Naive thymus-derived CD8-positive, alpha-beta T cell (primary cell): Measurements from ENCODE around the gene TGM6. TPM values are rescaled to one million over a fixed set of nuclear protein-coding genes. Genes with fewer than 3 reads are reported as not detected.

Experiments
- ATAC-seq, 2 donors: fragments of 150-1000 bp; cut with Tn5 transposase in 1 of 2; sonication (Bioruptor Pico), chemical (Tn5 transposase) in 1 of 2; 1 replicate in 1 of 2; 2 replicates in 1 of 2; pipeline ENCODE4 v1.10.0; 2021; ENCODE audit warnings: mild to moderate bottlenecking in 2 of 2, moderate library complexity in 2 of 2
- POLR2A ChIA-PET: fragments of 350-600 bp; sonication (Branson Sonifier 250); formaldehyde crosslinking; loops from one replicate; lab custom pipeline; 2021; ENCODE audit warnings: antibody characterized with exemption; lab: Charles Lee
- DNase-seq, 10 donors: peaks; one replicate each; pipeline versions ENCODE4 v3.0.0 to v3.0.0-alpha.2; 2020 to 2022
- H3K27ac Mint-ChIP-seq, 10 donors: one replicate each; pipeline ENCODE4 v1.8.0; 2020 to 2022; ENCODE audit warnings: mild to moderate bottlenecking in 10 of 10, mixed read lengths in 10 of 10, moderate library complexity in 4 of 10, inconsistent platforms in 1 of 10
- H3K27me3 Mint-ChIP-seq, 5 donors: one replicate each; pipeline ENCODE4 v1.8.0; 2021 to 2022; ENCODE audit warnings: mixed read lengths in 5 of 5
- H3K36me3 Mint-ChIP-seq, 3 donors: one replicate each; pipeline ENCODE4 v1.8.0; 2020 to 2022; ENCODE audit warnings: mixed read lengths in 3 of 3, mild to moderate bottlenecking in 2 of 3, inconsistent platforms in 1 of 3
- H3K4me1 Mint-ChIP-seq, 4 donors: one replicate each; pipeline ENCODE4 v1.8.0; 2021 to 2022; ENCODE audit warnings: mixed read lengths in 4 of 4
- H3K4me3 Mint-ChIP-seq, 10 donors: one replicate each; pipeline ENCODE4 v1.8.0; 2020 to 2022; ENCODE audit warnings: mild to moderate bottlenecking in 10 of 10, mixed read lengths in 10 of 10, moderate library complexity in 6 of 10, inconsistent platforms in 1 of 10
- H3K9me3 Mint-ChIP-seq, 9 donors: one replicate each; pipeline ENCODE4 v1.8.0; 2020 to 2022; ENCODE audit warnings: mixed read lengths in 9 of 9, mild to moderate bottlenecking in 3 of 9, inconsistent platforms in 1 of 9, moderate library complexity in 1 of 9
- polyA plus RNA-seq, 3 donors: library from polyadenylated mRNA; unstranded; fragments of 300-500 nt; fragmentation: Illumina TruSeq; gene quantifications; one replicate each; pipeline ENCODE4 v1.2.3, GENCODE V29; 2021
- total RNA-seq, 8 experiments: library from RNA in 2 of 8; stranded (reverse) in 2 of 8; gene quantifications; one replicate each; pipeline ENCODE4 v1.2.3 and lab custom pipeline; 2021 to 2026

TGM6 gene
- total and polyA plus RNA-seq, 5 experiments from 2014 or later = not detected

DNA sequence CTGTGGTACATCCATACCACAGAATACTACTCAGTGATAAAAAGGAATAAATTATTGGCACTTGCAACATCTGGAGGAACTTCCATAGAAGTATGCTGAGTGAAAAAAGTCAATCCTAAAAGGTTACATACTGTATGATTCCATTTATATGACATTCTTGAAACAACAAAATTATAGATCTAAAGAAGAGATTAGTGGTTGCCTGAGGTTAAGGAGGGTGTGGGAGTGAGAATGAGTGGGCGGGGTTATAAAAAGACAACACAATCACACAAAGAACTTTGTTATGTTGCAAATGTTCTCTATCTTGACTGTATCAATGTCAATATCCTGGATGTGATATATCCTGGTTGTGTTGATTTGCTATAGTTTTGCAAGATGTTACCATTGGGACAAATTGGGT lies 68.7 kb downstream of the TGM6 start:
- no peak overlapping the region for H3K27ac Mint-ChIP-seq
- H3K36me3 Mint-ChIP-seq = peaks cover 0 to 12% (median 9%) of the 10 kb centered on the region in 3 donors
- DNase-seq = no peak
- H3K4me3 Mint-ChIP-seq = no peak overlapping the region
- peaks cover 0 to 2% (median 0%) of the 10 kb centered on the region in 5 donors for H3K27me3 Mint-ChIP-seq
- POLR2A ChIA-PET = no interaction called here
- H3K9me3 Mint-ChIP-seq = peaks cover 0 to 16% (median 0%) of the 10 kb centered on the region in 9 donors
- peaks cover 0 to 6% (median 3%) of the 10 kb centered on the region in 4 donors for H3K4me1 Mint-ChIP-seq
- no peak for ATAC-seq

DNA sequence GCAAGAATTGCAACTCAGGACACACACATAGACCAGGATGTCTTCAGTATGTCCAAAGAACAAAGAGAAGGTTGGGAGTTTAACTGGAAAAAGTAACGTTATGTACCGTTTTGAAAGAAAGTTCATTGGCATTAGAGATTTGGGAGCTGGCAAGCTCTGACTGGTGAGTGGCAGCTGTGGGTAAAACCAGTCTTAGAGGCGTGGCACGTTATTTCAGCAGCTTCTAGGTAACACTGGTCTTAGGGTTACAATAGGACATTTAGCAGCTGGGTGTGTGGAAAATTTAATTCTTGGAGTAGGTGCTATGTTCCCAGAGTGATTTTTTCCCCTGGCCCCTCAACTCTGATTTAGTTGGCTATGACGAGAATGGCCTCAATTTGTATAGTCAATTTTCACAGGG lies 70.7 kb downstream of the TGM6 start:
- Mint-ChIP-seq H3K27ac (no peak overlapping the region), H3K4me1 (peaks cover 0 to 6% (median 3%) of the 10 kb centered on the region in 4 donors), H3K27me3 (no peaks in the 10 kb centered on the region), H3K9me3 (peaks cover 0 to 8% (median 0%) of the 10 kb centered on the region in 9 donors), H3K36me3 (peaks cover 0 to 6% (median 0%) of the 10 kb centered on the region in 3 donors), H3K4me3 (no peak overlapping the region)
- DNase-seq = no peak
- POLR2A ChIA-PET = no interaction called here
- ATAC-seq = no peak

DNA sequence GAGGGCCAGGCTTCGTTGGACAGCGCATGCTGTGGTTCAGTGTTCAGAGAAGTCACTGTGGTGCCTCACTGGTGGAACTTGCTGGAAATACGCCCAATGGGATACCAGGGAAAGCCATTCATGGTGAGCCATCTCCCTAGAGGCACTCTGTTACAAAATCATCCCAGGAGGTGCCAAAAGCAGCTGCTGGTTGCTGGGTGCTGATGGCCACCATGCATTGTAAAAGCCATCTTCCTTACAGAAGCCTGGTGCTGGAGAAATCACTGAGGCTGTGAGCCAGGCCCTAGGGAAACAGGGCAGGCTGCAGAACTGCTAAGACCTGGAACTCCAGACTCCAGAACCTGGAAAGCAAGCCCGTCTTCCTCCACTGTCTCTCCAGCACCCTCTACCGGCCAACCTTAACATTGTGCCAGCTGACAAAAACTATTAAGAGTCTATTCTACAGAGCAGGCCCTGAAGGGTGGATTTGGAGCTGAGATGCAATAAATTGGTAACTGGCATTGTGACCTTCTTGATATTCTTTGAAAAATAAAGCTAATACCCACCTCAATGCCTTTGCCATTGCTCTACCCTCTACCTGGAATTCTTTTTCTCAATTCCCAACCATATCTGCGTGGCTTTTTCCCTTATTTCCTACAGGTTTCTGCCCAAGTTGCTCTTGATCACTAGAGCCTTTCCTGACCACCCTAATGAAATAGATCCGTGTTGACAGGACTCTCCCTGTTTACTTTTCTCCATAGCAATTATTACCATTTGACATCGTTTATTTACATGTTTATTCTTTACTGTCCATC lies 71.4 kb downstream of the TGM6 start:
- POLR2A ChIA-PET = interaction anchor here (0.6 to 0.7 kb wide), 3 partner anchors 107 to 1916 kb away, joined by 3 to 5 read pairs (median 3); no protein-coding TSS in a partner anchor
- no peaks in the 10 kb centered on the region for H3K27me3 Mint-ChIP-seq
- H3K36me3 Mint-ChIP-seq = peaks cover 0 to 3% (median 3%) of the 10 kb centered on the region in 3 donors
- H3K4me1 Mint-ChIP-seq = peaks cover 0 to 6% (median 3%) of the 10 kb centered on the region in 4 donors
- DNase-seq = peak; percentile 25 to 71 (median 50)
- H3K27ac Mint-ChIP-seq = no peak overlapping the region
- H3K9me3 Mint-ChIP-seq = peaks cover 0 to 3% (median 0%) of the 10 kb centered on the region in 9 donors
- peak in 1 of 2 donors; percentile 52 for ATAC-seq
- H3K4me3 Mint-ChIP-seq = no peak overlapping the region

DNA sequence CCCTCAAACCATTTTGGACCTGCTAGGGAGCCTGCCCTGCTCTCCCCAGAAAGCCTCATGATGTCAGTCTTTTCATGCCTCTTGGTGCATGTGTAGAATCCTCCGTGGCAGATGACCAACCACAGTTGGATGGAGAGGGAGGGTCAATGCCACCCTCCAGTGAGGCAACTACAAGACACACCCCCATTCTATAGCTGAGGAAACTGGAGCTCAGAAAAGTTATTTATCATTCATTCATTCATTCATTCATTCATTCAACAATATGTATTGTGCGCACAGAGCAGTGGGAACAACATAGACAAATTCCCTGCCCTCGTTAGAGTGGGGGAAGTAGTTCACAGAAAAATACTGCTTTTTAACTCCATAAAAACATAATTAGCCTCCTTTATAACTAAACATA lies 73.1 kb downstream of the TGM6 start:
- Mint-ChIP-seq H3K27me3 (no peaks in the 10 kb centered on the region), H3K4me1 (peaks cover 0 to 6% (median 3%) of the 10 kb centered on the region in 4 donors), H3K27ac (no peak overlapping the region), H3K9me3 (no peaks in the 10 kb centered on the region), H3K36me3 (peaks cover 0 to 15% (median 0%) of the 10 kb centered on the region in 3 donors), H3K4me3 (no peak overlapping the region)
- ATAC-seq (no peak), DNase-seq (no peak)
- POLR2A ChIA-PET = no interaction called here

DNA sequence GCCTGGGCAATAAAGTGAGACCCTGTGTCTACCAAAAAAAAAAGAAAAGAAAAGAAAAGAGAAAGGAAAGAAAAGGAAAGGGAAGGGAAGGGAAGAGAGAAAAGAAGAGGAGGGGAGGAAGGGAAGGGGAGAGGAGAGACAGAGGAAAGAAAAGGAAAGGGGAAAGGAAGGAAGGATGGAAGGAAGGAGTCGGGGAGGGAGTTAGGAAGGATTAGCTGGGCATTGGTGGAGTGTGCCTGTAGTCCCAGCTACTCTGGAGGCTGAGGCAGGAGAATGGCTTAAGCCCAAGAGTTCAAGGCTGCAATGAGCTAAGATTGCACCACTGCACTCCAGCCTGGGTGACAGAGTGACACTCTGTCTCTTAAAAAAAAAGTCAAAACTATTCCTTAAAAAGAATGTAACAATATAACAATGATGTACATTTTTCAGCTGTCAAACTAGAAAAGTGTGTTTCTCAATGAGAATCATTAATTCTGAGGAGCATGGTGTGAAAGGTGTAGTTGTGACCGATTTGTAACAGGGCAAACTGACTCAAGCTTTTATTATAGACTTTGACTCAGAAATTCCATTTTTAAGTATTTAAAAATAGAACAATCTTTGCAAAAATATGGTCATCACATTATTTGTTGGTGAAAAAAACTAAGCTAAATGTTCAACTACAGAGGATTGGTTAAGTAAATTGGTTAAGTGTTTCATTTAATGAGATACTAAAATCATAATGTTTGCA lies 75.2 kb downstream of the TGM6 start:
- no peaks in the 10 kb centered on the region for H3K4me1 Mint-ChIP-seq
- H3K9me3 Mint-ChIP-seq = no peaks in the 10 kb centered on the region
- peaks cover 9 to 36% (median 13%) of the 10 kb centered on the region in 3 donors for H3K36me3 Mint-ChIP-seq
- no peak for DNase-seq
- H3K27me3 Mint-ChIP-seq = no peaks in the 10 kb centered on the region
- no peak overlapping the region for H3K4me3 Mint-ChIP-seq
- ATAC-seq = no peak
- POLR2A ChIA-PET = no interaction called here
- H3K27ac Mint-ChIP-seq = no peak overlapping the region

DNA sequence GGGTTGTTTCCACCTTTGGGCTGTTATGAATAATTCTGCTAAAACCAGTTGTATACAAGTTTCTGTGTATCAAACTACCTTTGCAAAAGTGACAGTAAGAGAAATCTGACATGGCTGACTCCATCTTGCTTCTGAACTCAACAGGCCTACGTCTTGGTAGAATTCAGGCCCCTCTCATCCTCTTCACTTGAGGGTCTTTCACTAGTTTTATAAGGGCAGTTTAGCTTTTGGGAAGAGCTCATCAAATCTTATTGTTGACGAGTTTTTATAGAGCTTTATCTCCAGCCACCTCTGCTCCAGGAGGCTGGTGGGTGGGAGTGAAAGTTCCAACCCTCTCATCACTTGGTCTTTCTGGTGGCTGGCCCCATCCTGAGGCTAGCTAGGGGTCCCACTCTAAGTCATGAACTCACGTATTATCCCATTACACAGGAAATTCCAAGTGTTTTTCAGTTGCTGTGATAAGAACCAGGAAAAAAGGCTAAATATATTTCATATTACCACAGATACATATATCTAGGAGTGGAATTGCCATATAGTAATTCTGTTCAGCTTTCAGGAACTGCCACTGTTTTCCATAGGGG lies 78.3 kb downstream of the TGM6 start:
- H3K36me3 Mint-ChIP-seq = peaks cover 18 to 67% (median 34%) of the 10 kb centered on the region in 3 donors
- DNase-seq = no peak
- H3K4me3 Mint-ChIP-seq = no peak overlapping the region
- no peak for ATAC-seq
- POLR2A ChIA-PET = interaction anchor here (2.8 kb wide), 1 partner anchor 12 kb away, joined by 9 read pairs; the partner anchor contains the start of gene SNRPB
- H3K4me1 Mint-ChIP-seq = peaks cover 0 to 1% (median under 1%) of the 10 kb centered on the region in 4 donors
- no peaks in the 10 kb centered on the region for H3K9me3 Mint-ChIP-seq
- no peaks in the 10 kb centered on the region for H3K27me3 Mint-ChIP-seq
- H3K27ac Mint-ChIP-seq = no peak overlapping the region

DNA sequence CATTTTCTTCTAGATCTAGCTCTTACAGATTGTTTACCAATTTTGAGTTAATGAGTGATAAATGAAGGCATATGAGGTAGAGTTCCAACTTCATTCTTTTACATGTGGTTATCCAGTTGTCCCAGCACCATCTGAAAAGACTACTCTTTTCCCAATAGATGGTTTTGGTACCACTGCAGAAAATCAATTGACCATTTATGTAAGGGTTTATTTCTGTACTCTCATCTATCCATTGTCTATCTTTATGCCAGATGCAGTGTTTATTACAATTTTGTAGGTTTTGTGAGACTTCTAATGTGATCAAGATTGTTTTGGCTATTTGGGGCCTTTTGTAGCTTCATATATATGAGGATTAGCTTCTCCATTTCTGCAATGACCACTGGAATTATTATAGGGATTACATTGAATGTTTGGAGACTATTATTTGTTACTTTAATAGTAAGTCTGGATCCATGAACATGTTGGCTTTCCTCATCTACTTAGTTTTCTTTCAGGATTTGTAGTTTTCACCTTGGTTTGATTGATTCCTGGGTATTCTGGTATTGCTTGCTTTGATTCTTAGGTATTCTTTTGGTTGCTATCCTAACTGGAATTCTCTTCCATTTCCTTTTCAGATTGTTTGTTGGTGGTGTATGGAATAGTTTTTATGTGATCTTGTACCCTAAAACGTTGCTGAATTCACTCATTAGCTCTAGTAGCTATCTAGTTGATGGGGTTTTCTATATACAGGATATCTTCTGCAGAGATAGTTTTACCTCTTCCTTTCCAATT lies 79.5 kb downstream of the TGM6 start:
- Mint-ChIP-seq H3K9me3 (no peaks in the 10 kb centered on the region), H3K4me3 (no peak overlapping the region), H3K27ac (peak overlapping the region in 3 of 10 donors; percentile 1 to 40 (median 23)), H3K36me3 (peaks cover 18 to 79% (median 38%) of the 10 kb centered on the region in 3 donors), H3K4me1 (peaks cover 0 to 1% (median under 1%) of the 10 kb centered on the region in 4 donors), H3K27me3 (no peaks in the 10 kb centered on the region)
- POLR2A ChIA-PET = interaction anchor here (0.5 to 2.8 kb wide), 2 partner anchors 11 to 1395 kb away, joined by 3 to 9 read pairs; partner anchors contain the start of gene SNRPB
- no peak for ATAC-seq
- no peak for DNase-seq

DNA sequence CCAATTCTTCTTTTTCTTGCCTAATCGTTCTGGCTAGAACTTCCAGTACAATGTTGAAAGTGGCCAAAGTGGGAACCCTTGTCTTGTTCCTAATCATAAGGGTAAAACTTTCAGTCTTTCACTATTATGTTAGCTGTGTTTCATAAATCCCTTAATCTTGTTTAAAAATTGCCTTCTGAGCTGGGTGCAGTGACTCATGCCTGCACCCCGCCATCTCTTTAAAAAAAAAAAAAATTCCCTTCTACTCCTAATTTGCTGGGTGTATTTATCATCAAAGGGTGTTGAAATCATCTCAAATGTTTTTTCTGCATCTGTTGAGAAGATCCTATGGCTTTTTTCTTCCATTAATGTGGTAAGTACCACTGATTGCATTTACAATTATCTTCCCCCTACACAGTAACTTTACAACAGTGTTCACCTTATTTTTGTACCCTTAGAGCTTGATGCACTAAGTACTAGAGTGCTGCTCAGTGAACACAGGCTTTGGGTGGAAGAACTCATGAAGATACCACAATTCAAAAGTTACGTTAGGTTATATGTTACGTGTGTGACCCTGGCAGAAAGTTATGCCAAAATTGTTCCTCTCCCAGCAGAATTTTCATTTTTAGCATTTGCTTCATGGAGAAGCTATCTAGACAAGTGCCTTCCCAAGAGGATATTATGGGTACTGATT lies 80.2 kb downstream of the TGM6 start:
- no peak overlapping the region for H3K4me3 Mint-ChIP-seq
- ATAC-seq (no peak), DNase-seq (no peak)
- no peaks in the 10 kb centered on the region for H3K27me3 Mint-ChIP-seq
- POLR2A ChIA-PET = interaction anchor here (0.5 to 2.8 kb wide), 2 partner anchors 10 to 1395 kb away, joined by 3 to 9 read pairs; partner anchors contain the start of gene SNRPB
- no peaks in the 10 kb centered on the region for H3K9me3 Mint-ChIP-seq
- H3K4me1 Mint-ChIP-seq = peaks cover 0 to 6% (median 3%) of the 10 kb centered on the region in 4 donors
- H3K27ac Mint-ChIP-seq = peak overlapping the region in 2 of 10 donors; percentile 1 to 23
- H3K36me3 Mint-ChIP-seq = peaks cover 18 to 86% (median 40%) of the 10 kb centered on the region in 3 donors

DNA sequence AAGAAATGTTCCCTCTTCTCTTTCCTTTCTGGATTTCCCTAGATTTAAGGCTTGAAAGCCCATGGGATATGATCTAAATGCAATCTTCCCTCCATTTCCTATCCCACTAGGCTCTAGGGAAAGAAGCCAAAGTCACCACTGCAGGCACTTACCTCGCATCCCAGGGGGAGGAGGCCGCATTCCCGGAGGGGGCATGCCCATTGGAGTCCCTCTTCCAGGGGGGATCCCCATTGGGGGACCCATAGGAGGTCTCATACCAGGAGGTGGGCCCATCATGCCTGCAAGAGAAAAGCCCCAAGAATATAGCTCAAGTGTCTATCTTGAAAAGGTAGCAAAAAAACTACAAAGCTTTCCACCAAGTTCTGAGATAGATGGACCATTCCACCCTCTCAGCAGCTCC lies 81.8 kb downstream of the TGM6 start:
- Mint-ChIP-seq H3K36me3 (peaks cover 18 to 95% (median 44%) of the 10 kb centered on the region in 3 donors), H3K9me3 (no peaks in the 10 kb centered on the region), H3K27me3 (no peaks in the 10 kb centered on the region), H3K27ac (peak overlapping the region in 2 of 10 donors; percentile 6 to 55), H3K4me3 (no peak overlapping the region), H3K4me1 (peaks cover 3 to 14% (median 11%) of the 10 kb centered on the region in 4 donors)
- ATAC-seq (no peak), DNase-seq (no peak)
- POLR2A ChIA-PET = no interaction called here

DNA sequence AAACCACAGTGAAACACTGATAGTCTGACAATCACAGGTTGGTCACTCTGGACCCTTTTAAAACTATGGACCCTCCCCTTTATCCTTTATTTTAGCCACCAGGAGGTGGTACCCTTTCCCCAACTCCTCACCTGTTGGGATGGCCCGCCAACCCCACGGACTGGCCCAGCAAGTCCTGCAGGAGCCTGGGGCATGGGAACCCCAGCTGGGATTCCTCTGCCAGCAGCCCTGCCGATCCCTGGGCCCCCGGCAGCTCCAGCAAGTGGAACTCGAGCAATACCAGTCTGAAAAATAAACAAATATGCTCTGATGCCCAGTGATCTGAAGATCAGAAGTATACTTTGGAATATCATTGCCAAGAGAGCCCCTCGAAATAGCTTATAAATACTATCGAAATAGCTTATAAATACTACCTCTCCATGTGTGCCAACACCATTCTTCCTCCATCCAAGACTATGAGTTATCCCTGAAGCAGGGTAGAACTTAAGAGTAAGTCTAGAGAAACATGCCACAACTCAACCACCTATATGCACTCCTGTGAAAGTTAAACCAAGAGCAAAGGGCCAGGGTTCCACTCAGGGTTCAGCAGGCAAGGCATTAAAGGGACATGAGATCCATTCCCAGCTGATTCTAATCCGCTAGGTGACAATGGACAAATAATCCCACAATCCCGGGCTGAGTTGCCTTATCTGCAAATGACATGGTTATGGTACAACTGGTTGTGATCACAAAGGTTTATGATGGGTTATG lies 83.1 kb downstream of the TGM6 start:
- POLR2A ChIA-PET = no interaction called here
- H3K27ac Mint-ChIP-seq = peak overlapping the region in 1 of 10 donors; percentile 70
- H3K4me1 Mint-ChIP-seq = peaks cover 16 to 27% (median 22%) of the 10 kb centered on the region in 4 donors
- DNase-seq (no peak), ATAC-seq (no peak)
- H3K4me3 Mint-ChIP-seq = no peak overlapping the region
- no peaks in the 10 kb centered on the region for H3K27me3 Mint-ChIP-seq
- no peaks in the 10 kb centered on the region for H3K9me3 Mint-ChIP-seq
- H3K36me3 Mint-ChIP-seq = peaks cover 23 to 96% (median 44%) of the 10 kb centered on the region in 3 donors

DNA sequence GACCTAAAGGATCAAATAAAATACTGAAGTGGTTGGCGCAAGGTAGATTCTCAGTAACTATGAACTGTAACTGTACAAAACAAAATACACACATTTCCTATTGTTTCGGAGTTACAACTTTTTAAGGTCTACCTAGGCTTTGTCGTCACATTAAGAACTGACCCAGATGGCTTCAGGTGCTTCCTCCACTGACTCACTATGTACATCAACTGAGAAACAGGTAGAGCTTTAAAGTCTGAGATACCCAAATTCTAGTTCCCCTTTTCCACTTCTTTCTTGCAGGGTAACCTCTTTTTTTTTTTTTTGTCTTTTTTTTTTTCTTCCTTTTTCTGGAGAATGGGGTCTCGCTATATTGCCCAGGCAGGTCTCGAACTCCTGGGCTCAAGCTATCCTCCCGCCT lies 84.4 kb downstream of the TGM6 start:
- no peaks in the 10 kb centered on the region for H3K9me3 Mint-ChIP-seq
- no peak overlapping the region for H3K27ac Mint-ChIP-seq
- H3K4me1 Mint-ChIP-seq = peaks cover 26 to 39% (median 32%) of the 10 kb centered on the region in 4 donors
- ATAC-seq = no peak
- no peak overlapping the region for H3K4me3 Mint-ChIP-seq
- DNase-seq = no peak
- H3K27me3 Mint-ChIP-seq = no peaks in the 10 kb centered on the region
- H3K36me3 Mint-ChIP-seq = peaks cover 21 to 92% (median 37%) of the 10 kb centered on the region in 3 donors
- POLR2A ChIA-PET = no interaction called here
